HG02763 (cell line): ENCODE results near the gene DNM3.
"Not testable (repeated sequence)": the region's sequence is repeated elsewhere in the genome, so short reads cannot be mapped to it uniquely, and the experiment has no call there.

Experiments
- ATAC-seq: cut with Tn5 transposase; IDR thresholded peaks from one replicate; pipeline ENCODE4 v1.9.1; 2021; ENCODE audit warnings: mild to moderate bottlenecking, moderate library complexity; ENCODE audit not compliant: unreplicated experiment

DNM3 gene

GRCh38 chr1:172005856-172006255 lies 164.6 kb downstream of the DNM3 start:
- no peak for ATAC-seq

- ATAC-seq = no peak
Observed at GRCh38 chr1:172006660-172007059, 165.4 kb downstream of the DNM3 start.

- ATAC-seq = no peak
Observed at GRCh38 chr1:172018727-172019311, 177.5 kb downstream of the DNM3 start.

GRCh38 chr1:172019976-172020375 lies 178.7 kb downstream of the DNM3 start:
- ATAC-seq = no peak

- ATAC-seq = no peak
Observed at GRCh38 chr1:172024516-172024915, 183.2 kb downstream of the DNM3 start.

GRCh38 chr1:172024944-172025738 lies 183.8 kb downstream of the DNM3 start:
- not testable (repeated sequence) for ATAC-seq

- ATAC-seq = no peak
Observed at GRCh38 chr1:172040466-172040865, 199.2 kb downstream of the DNM3 start.

- ATAC-seq = no peak
Observed at GRCh38 chr1:172041102-172041501, 199.8 kb downstream of the DNM3 start.

- no peak for ATAC-seq
Observed at GRCh38 chr1:172041742-172042141, 200.4 kb downstream of the DNM3 start.

- no peak for ATAC-seq
Observed at GRCh38 chr1:172043900-172044299, 202.6 kb downstream of the DNM3 start.

- no peak for ATAC-seq
Observed at GRCh38 chr1:172051898-172052297, 210.6 kb downstream of the DNM3 start.

- ATAC-seq = no peak
Observed at GRCh38 chr1:172054172-172054571, 212.9 kb downstream of the DNM3 start.

GRCh38 chr1:172055816-172056419 lies 214.6 kb downstream of the DNM3 start:
- not testable (repeated sequence) for ATAC-seq

- no peak for ATAC-seq
Observed at GRCh38 chr1:172068334-172068733, 227.0 kb downstream of the DNM3 start.

GRCh38 chr1:172069051-172069450 lies 227.8 kb downstream of the DNM3 start:
- ATAC-seq = no peak

- ATAC-seq = no peak
Observed at GRCh38 chr1:172069534-172069933, 228.2 kb downstream of the DNM3 start.

- no peak for ATAC-seq
Observed at GRCh38 chr1:172070055-172070454, 228.8 kb downstream of the DNM3 start.

GRCh38 chr1:172071746-172072145 lies 230.4 kb downstream of the DNM3 start:
- ATAC-seq = no peak

- not testable (repeated sequence) for ATAC-seq
Observed at GRCh38 chr1:172079859-172080258, 238.6 kb downstream of the DNM3 start.

GRCh38 chr1:172083191-172083590 lies 241.9 kb downstream of the DNM3 start:
- no peak for ATAC-seq

GRCh38 chr1:172084876-172085275 lies 243.6 kb downstream of the DNM3 start:
- no peak for ATAC-seq

- ATAC-seq = no peak
Observed at GRCh38 chr1:172085317-172085716, 244.0 kb downstream of the DNM3 start.
